HG02885 (cell line): Measurements from ENCODE around the gene TP53I3.
"Not testable (repeated sequence)": the region's sequence is repeated elsewhere in the genome, so short reads cannot be mapped to it uniquely, and the experiment has no call there.

ENCODE experiments used
- ATAC-seq: cut with Tn5 transposase; IDR thresholded peaks from one replicate; pipeline ENCODE4 v1.9.1; 2021; ENCODE audit warnings: mild to moderate bottlenecking; ENCODE audit not compliant: unreplicated experiment, poor library complexity

Gene TP53I3

GRCh38 chr2:24101992-24102391 lies 17.4 kb upstream of the TP53I3 start:
- no peak for ATAC-seq

GRCh38 chr2:24100732-24101131 lies 16.1 kb upstream of the TP53I3 start:
- ATAC-seq = not testable (repeated sequence)

GRCh38 chr2:24095171-24095677 lies 10.6 kb upstream of the TP53I3 start:
- not testable (repeated sequence) for ATAC-seq

GRCh38 chr2:24093270-24093669 lies 8.6 kb upstream of the TP53I3 start:
- not testable (repeated sequence) for ATAC-seq

- ATAC-seq = no peak
Observed at GRCh38 chr2:24088821-24089359, 4.3 kb upstream of the TP53I3 start.

GRCh38 chr2:24087032-24087431 lies 2.4 kb upstream of the TP53I3 start:
- ATAC-seq = no peak

GRCh38 chr2:24086241-24086640 lies 1.6 kb upstream of the TP53I3 start:
- ATAC-seq = no peak

GRCh38 chr2:24085200-24085489 lies 511 bp upstream of the TP53I3 start:
- ATAC-seq = no peak

GRCh38 chr2:24083567-24084385 lies 858 bp downstream of the TP53I3 start:
- peak; percentile 79 for ATAC-seq

- no peak for ATAC-seq
Observed at GRCh38 chr2:24082787-24083566, 1.7 kb downstream of the TP53I3 start.

GRCh38 chr2:24080701-24081100 lies 3.9 kb downstream of the TP53I3 start:
- no peak for ATAC-seq

GRCh38 chr2:24077879-24078278 lies 6.8 kb downstream of the TP53I3 start:
- ATAC-seq = no peak

GRCh38 chr2:24077535-24077877 lies 7.1 kb downstream of the TP53I3 start:
- no peak for ATAC-seq

GRCh38 chr2:24076849-24077534 lies 7.6 kb downstream of the TP53I3 start:
- no peak for ATAC-seq

- peak; percentile 92 for ATAC-seq
Observed at GRCh38 chr2:24075915-24076848, 8.5 kb downstream of the TP53I3 start, which contains the start of gene SF3B6. Gene SF3B6, minus strand, starts transcription at chr2:24076326. Its CDS starts 97 bp downstream, at chr2:24076229.

GRCh38 chr2:24075259-24075658 lies 9.4 kb downstream of the TP53I3 start:
- no peak for ATAC-seq

- ATAC-seq = no peak
Observed at GRCh38 chr2:24073816-24074215, 10.8 kb downstream of the TP53I3 start.

GRCh38 chr2:24072259-24072658 lies 12.4 kb downstream of the TP53I3 start:
- no peak for ATAC-seq

- no peak for ATAC-seq
Observed at GRCh38 chr2:24065341-24065740, 19.3 kb downstream of the TP53I3 start.
